RWPE2 (cell line): ENCODE data around the gene CTNNA2.
"Not testable (repeated sequence)": the region's sequence is repeated elsewhere in the genome, so short reads cannot be mapped to it uniquely, and the experiment has no call there.

Experiments used
- ATAC-seq: fragments of 200-7000 bp; cut with Tn5 transposase; 3 replicates; pipeline ENCODE4 v1.9.1; 2021; ENCODE audit warnings: low read depth
- DNase-seq: peaks from one replicate; pipeline ENCODE4 v3.0.0-alpha.2; 2020; ENCODE audit warnings: low spot score
- H3K27ac ChIP-seq: fragments of 450-650 bp; 2 replicates; pipeline ENCODE4 v1.5.1; 2017; ENCODE audit warnings: mild to moderate bottlenecking; ENCODE audit not compliant: poor library complexity, severe bottlenecking
- H3K27me3 ChIP-seq: fragments of 250-450 bp; sonication (Bioruptor Pico); 2 replicates; pipeline ENCODE4 v1.5.1; 2021; ENCODE audit warnings: mild to moderate bottlenecking, moderate library complexity; ENCODE audit not compliant: insufficient read depth, poor library complexity, severe bottlenecking
- H3K36me3 ChIP-seq: fragments of 250-450 bp; sonication (Bioruptor Pico); 2 replicates; pipeline ENCODE4 v1.5.1; 2020; ENCODE audit warnings: low read depth, mild to moderate bottlenecking, moderate library complexity
- H3K4me1 ChIP-seq: fragments of 250-450 bp; sonication (Bioruptor Pico); 2 replicates; pipeline ENCODE4 v1.5.1; 2021; ENCODE audit warnings: mild to moderate bottlenecking, moderate library complexity; ENCODE audit not compliant: insufficient read depth, poor library complexity, severe bottlenecking
- H3K4me3 ChIP-seq: fragments of 250-450 bp; sonication (Bioruptor Pico); 2 replicates; pipeline ENCODE4 v1.5.1; 2021; ENCODE audit warnings: mild to moderate bottlenecking, moderate library complexity; ENCODE audit not compliant: severe bottlenecking
- H3K9me3 ChIP-seq: fragments of 250-450 bp; sonication (Bioruptor Pico); 2 replicates; pipeline ENCODE4 v1.5.1; 2021; ENCODE audit warnings: mild to moderate bottlenecking, moderate library complexity; ENCODE audit not compliant: severe bottlenecking
- CTCF ChIP-seq: fragments of 450-650 bp; IDR thresholded peaks from one replicate; pipeline ENCODE4 v1.5.1; 2017; ENCODE audit warnings: mild to moderate bottlenecking, moderate library complexity; ENCODE audit not compliant: poor library complexity, severe bottlenecking

Gene CTNNA2

DNA sequence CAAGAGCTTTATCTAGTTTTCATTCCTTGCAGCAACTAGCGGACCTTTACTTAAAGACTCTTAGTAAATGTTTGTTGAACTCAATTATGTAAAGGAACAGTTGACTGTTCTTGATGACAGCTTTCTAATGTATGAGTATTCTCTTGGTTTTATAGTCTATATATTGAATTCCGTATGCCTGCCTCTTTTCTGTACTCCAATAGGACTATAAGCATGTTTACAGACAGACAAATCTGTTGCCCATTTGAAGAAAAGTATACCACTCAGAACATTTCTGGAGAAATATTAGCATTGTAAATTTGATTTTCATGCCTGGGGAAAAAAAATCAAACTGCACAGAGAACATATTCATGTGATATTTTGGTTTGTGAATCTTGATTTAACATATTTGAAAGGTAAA is 682.2 kb downstream of the CTNNA2 start:
- H3K36me3 ChIP-seq: no peaks in the 10 kb centered on the region
- ATAC-seq: no peak
- DNase-seq: no peak
- H3K4me3 ChIP-seq: no peak overlapping the region
- no peaks in the 10 kb centered on the region for H3K27me3 ChIP-seq
- TF ChIP-seq CTCF: no peak
- H3K4me1 ChIP-seq: no peaks in the 10 kb centered on the region
- H3K9me3 ChIP-seq: no peaks in the 10 kb centered on the region
- no peak overlapping the region for H3K27ac ChIP-seq

GRCh38 chr2:80198042-80198441 is 685.2 kb downstream of the CTNNA2 start:
- no peaks in the 10 kb centered on the region for H3K36me3 ChIP-seq
- ATAC-seq (no peak), DNase-seq (no peak)
- no peak overlapping the region for H3K4me3 ChIP-seq
- TF ChIP-seq CTCF: no peak
- H3K27ac ChIP-seq: no peak overlapping the region
- no peaks in the 10 kb centered on the region for H3K4me1 ChIP-seq
- no peaks in the 10 kb centered on the region for H3K27me3 ChIP-seq
- H3K9me3 ChIP-seq: no peaks in the 10 kb centered on the region

DNA sequence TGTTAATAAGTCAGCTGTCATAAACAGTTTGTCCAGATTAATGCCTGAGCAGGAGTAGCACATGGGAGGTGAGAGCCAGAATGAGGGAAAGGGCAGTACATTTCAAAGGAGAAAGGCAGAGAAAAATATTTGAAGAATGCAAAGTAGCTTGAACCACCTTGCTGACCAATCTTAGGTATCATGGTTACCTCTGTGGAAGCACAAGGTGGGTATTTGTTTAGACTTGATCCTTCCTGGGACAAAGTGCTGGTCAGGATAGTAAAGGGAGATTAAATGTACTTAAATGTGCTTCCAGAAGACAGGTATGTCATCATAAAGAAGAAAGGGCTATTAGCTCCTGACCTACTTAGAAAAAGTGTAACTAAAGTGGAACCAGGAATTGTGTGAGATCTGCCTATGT is 686.7 kb downstream of the CTNNA2 start:
- no peak overlapping the region for H3K4me3 ChIP-seq
- H3K27ac ChIP-seq: no peak overlapping the region
- no peaks in the 10 kb centered on the region for H3K9me3 ChIP-seq
- TF ChIP-seq CTCF: no peak
- DNase-seq (no peak), ATAC-seq (no peak)
- H3K27me3 ChIP-seq: no peaks in the 10 kb centered on the region
- H3K36me3 ChIP-seq: no peaks in the 10 kb centered on the region
- no peaks in the 10 kb centered on the region for H3K4me1 ChIP-seq

GRCh38 chr2:80203929-80204328 is 691.1 kb downstream of the CTNNA2 start:
- not testable (repeated sequence) for H3K36me3 ChIP-seq, H3K4me3 ChIP-seq, ATAC-seq, H3K27ac ChIP-seq, H3K4me1 ChIP-seq, H3K9me3 ChIP-seq, DNase-seq, H3K27me3 ChIP-seq

- no peaks in the 10 kb centered on the region for H3K9me3 ChIP-seq
- H3K4me1 ChIP-seq: no peaks in the 10 kb centered on the region
- no peak overlapping the region for H3K4me3 ChIP-seq
- H3K27me3 ChIP-seq: no peaks in the 10 kb centered on the region
- H3K27ac ChIP-seq: no peak overlapping the region
- no peaks in the 10 kb centered on the region for H3K36me3 ChIP-seq
- ATAC-seq (no peak), DNase-seq (no peak)
- TF ChIP-seq CTCF: no peak
These were observed 692.6 kb downstream of the CTNNA2 start for GRCh38 chr2:80205498-80205897.
